Esophagus squamous epithelium (tissue), 5 donors: ENCODE results near the gene DNTT. TPM values are rescaled to one million over a fixed set of nuclear protein-coding genes. Genes with fewer than 3 reads are reported as not detected.

ENCODE experiments used
- DNase-seq: peaks from one replicate; lab custom pipeline; 2025; lab: John Stamatoyannopoulos, UW
- H3K27ac ChIP-seq, 4 donors: fragments of 200-600 bp; sonication (generic); one replicate each; pipeline ENCODE4 v1.5.1; 2016 to 2019; ENCODE audit warnings: mild to moderate bottlenecking in 1 of 4
- H3K27me3 ChIP-seq, 4 donors: fragments of 200-600 bp; sonication (generic); 1 replicate in 3 of 4; 2 replicates in 1 of 4; pipeline versions ENCODE4 v1.5.1 to v1.6.0; 2017 to 2021; ENCODE audit warnings: antibody characterized with exemption in 1 of 4
- H3K36me3 ChIP-seq, 3 donors: fragments of 200-600 bp; sonication (generic); one replicate each; pipeline ENCODE4 v1.5.1; 2016 to 2019
- H3K4me1 ChIP-seq, 3 donors: fragments of 200-600 bp; sonication (generic); one replicate each; pipeline ENCODE4 v1.5.1; 2017 to 2019
- H3K4me3 ChIP-seq, 4 donors: fragments of 200-600 bp; sonication (generic); 1 replicate in 3 of 4; 2 replicates in 1 of 4; pipeline ENCODE4 v1.5.1; 2016 to 2019; ENCODE audit warnings: mild to moderate bottlenecking in 2 of 4, moderate library complexity in 1 of 4
- H3K9me3 ChIP-seq, 3 donors: fragments of 200-600 bp; sonication (generic); one replicate each; pipeline ENCODE4 v1.5.1; 2016 to 2019
- POLR2A ChIP-seq, 4 donors: fragments of 450-650 bp; IDR thresholded peaks; one replicate each; pipeline ENCODE4 v1.6.1; 2017; ENCODE audit warnings: antibody characterized with exemption in 4 of 4, mild to moderate bottlenecking in 4 of 4, moderate library complexity in 3 of 4
- WGBS, 2 donors: methylation state at CpG; one replicate each; pipeline ENCODE4 v1.1.5; 2018; 5-methylcytosine and 5-hydroxymethylcytosine counted together
- intact Hi-C: fragments of 100-400 bp; cut with DNase I; formaldehyde crosslinking; loops from one replicate; pipeline ENCODE4 v1.15.0; 2022
- total RNA-seq, 4 donors: library from RNA; depleted of rRNA; stranded (reverse); fragments of >200 nt; gene quantifications; one replicate each; pipeline ENCODE4 v1.1.0, GENCODE V29; 2016
- TF ChIP-seq, protein P1 (sequence below), 6 experiments: fragments of 450-650 bp in 4 of 6; fragments of 200-600 bp in 2 of 6; sonication (generic) in 2 of 6; IDR thresholded peaks; one replicate each; pipeline ENCODE4 v1.5.1; 2016 to 2019; ENCODE audit warnings: antibody characterized with exemption in 6 of 6, mild to moderate bottlenecking in 4 of 6, moderate library complexity in 4 of 6
- donor health status: DM: yes; HTN: yes; CAD: no.

Gene DNTT
- total RNA-seq, 4 donors from 2014 or later = not detected

DNA sequence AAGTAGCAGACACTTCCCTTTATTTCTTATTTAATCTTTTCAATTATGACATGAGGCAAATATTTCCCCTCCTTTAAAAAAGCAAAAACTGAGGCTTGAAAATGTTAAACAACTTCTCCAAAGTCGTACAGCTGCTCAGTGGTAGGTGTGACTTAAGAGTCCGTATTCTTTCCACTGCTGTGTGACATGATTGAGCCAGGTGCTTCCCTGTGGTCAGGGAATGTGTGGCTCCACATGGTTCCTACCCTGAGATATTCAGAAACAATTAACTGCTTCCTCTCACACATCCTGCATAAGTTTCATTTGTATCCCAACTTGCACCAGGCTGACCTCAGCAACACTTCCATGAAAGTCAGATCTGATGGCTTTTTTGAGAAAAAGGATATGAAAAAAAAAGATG is 41.0 kb downstream of the DNTT start:
- no peak overlapping the region for H3K27ac ChIP-seq
- H3K9me3 ChIP-seq = peaks cover 0 to 6% (median 6%) of the 10 kb centered on the region in 3 donors
- intact Hi-C loops = no loop called here
- DNase-seq = no peak
- TF ChIP-seq, protein P1, sequence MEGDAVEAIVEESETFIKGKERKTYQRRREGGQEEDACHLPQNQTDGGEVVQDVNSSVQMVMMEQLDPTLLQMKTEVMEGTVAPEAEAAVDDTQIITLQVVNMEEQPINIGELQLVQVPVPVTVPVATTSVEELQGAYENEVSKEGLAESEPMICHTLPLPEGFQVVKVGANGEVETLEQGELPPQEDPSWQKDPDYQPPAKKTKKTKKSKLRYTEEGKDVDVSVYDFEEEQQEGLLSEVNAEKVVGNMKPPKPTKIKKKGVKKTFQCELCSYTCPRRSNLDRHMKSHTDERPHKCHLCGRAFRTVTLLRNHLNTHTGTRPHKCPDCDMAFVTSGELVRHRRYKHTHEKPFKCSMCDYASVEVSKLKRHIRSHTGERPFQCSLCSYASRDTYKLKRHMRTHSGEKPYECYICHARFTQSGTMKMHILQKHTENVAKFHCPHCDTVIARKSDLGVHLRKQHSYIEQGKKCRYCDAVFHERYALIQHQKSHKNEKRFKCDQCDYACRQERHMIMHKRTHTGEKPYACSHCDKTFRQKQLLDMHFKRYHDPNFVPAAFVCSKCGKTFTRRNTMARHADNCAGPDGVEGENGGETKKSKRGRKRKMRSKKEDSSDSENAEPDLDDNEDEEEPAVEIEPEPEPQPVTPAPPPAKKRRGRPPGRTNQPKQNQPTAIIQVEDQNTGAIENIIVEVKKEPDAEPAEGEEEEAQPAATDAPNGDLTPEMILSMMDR (IDR thresholded peaks at IDR 0.05) = no peak
- TF ChIP-seq POLR2A (IDR thresholded peaks at IDR 0.05) = no peak
- no peaks in the 10 kb centered on the region for H3K4me1 ChIP-seq
- WGBS, 2 donors = 32 to 44% methylated on average over 2 of the region's 2 CpGs
- H3K4me3 ChIP-seq = no peak overlapping the region
- H3K36me3 ChIP-seq = no peaks in the 10 kb centered on the region
- peaks cover 0 to 22% (median 0%) of the 10 kb centered on the region in 4 donors for H3K27me3 ChIP-seq

DNA sequence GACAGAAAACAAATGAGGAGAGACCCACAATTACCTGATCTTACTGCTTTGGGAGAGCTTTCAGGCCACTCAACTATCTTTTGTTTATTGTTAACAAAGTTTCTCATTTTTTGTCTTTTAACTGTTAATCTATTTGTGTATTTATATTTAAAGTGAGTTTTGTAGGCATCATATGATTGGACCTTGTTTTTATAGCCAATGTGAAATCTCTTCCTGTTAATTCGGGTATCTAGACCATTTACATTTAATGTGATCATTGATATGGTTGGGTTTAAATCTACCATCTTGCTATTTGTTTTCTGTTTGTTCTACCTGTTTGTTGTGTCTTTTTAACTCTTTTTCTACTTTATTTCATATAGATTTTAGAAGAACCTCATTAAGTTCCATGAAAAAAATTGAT is 42.1 kb downstream of the DNTT start:
- WGBS, 2 donors = 71 to 86% methylated on average over 1 of the region's 1 CpG
- DNase-seq = no peak
- Histone ChIP-seq H3K9me3 (peaks cover 0 to 6% (median 6%) of the 10 kb centered on the region in 3 donors), H3K36me3 (no peaks in the 10 kb centered on the region), H3K4me3 (no peak overlapping the region), H3K4me1 (no peaks in the 10 kb centered on the region), H3K27ac (no peak overlapping the region), H3K27me3 (peaks cover 0 to 22% (median 0%) of the 10 kb centered on the region in 4 donors)
- no peak for TF ChIP-seq POLR2A (IDR thresholded peaks at IDR 0.05)
- TF ChIP-seq, protein P1 (IDR thresholded peaks at IDR 0.05) = no peak
- intact Hi-C loops = no loop called here

DNA sequence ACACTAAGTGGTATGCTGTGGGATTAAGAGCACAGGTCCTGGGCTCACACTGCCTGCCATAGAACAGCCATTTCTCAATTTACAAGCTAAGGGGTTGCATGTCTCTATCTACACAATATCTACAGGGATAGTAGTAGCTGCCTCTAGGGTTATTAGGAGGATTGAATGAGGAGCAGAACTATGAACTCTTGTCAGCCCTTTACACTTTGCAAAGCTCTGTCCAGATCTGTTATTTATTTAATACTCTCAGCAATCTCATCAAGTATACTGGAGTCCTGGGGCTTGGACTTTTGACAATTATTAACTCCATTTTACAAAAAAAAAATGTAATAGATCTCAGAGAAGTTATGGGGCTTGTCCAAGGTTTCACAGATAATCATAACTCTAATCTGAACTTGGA is 47.8 kb downstream of the DNTT start:
- Histone ChIP-seq H3K27me3 (peaks cover 0 to 36% (median 0%) of the 10 kb centered on the region in 4 donors), H3K9me3 (no peaks in the 10 kb centered on the region), H3K27ac (no peak overlapping the region), H3K4me1 (no peaks in the 10 kb centered on the region), H3K36me3 (no peaks in the 10 kb centered on the region), H3K4me3 (no peak overlapping the region)
- intact Hi-C loops = no loop called here
- TF ChIP-seq, protein P1 (IDR thresholded peaks at IDR 0.05) = no peak
- no peak for TF ChIP-seq POLR2A (IDR thresholded peaks at IDR 0.05)
- DNase-seq = no peak

DNA sequence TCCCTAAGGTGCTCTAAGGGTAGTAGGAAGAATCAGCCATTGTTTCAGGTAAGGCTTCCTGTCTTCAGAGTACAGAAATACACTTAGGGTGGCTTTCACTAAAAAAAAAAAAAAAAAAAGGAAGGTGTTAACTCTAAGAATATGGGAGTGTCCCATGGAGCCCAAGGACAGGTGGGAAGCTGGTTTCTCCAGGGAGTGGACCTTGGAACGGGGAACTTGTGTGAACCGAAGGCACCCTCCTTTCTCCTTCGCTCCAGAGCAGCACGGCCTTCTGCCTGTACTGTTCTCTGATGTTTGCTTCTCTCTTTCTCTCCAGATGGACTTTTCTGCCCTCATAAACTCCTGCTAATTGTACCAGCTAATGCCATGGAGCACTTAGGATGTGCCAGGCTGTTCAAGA is 48.3 kb downstream of the DNTT start:
- Histone ChIP-seq H3K4me3 (no peak overlapping the region), H3K27me3 (peaks cover 0 to 39% (median 0%) of the 10 kb centered on the region in 4 donors), H3K36me3 (no peaks in the 10 kb centered on the region), H3K4me1 (no peaks in the 10 kb centered on the region), H3K9me3 (no peaks in the 10 kb centered on the region), H3K27ac (no peak overlapping the region)
- intact Hi-C loops = no loop called here
- 68% methylated on average over 4 of the region's 4 CpGs for WGBS, 2 donors
- DNase-seq = no peak
- TF ChIP-seq POLR2A (IDR thresholded peaks at IDR 0.05) = no peak
- TF ChIP-seq, protein P1 (IDR thresholded peaks at IDR 0.05) = no peak

DNA sequence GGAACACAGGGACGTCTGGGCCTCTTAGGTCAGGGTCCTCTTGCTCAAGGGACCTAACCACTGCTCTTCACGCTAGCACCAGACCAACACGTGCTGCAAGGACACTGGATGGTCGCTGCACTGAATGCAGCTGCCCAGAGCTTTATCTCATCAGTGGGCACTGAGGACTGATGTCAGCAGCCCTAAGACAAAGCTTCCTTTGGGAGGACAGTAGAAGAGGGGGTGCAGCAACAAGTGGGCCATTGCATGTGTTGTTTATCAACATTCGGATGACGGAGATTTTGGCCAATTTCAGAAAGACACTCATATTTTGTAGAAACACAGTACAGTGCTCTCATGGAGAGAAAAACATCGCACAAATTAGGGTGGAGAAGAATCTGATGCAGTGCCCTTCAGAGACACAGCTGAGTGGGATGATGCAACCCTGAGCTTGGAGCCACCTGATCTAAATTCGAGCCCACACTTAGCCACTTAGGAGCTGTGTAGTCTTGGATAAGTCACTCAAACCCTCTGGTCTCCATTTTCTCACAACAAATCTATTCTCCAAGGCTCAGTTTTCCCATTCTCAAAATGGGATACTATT is 52.9 kb downstream of the DNTT start:
- no peaks in the 10 kb centered on the region for H3K9me3 ChIP-seq
- intact Hi-C loops = no loop called here
- 67 to 72% methylated on average over 6 to 7 of the region's 8 CpGs for WGBS, 2 donors
- peaks cover 0 to 56% (median 0%) of the 10 kb centered on the region in 4 donors for H3K27me3 ChIP-seq
- H3K27ac ChIP-seq = no peak overlapping the region
- TF ChIP-seq POLR2A (IDR thresholded peaks at IDR 0.05) = no peak
- TF ChIP-seq, protein P1 (IDR thresholded peaks at IDR 0.05) = no peak
- H3K36me3 ChIP-seq = no peaks in the 10 kb centered on the region
- no peak for DNase-seq
- no peaks in the 10 kb centered on the region for H3K4me1 ChIP-seq
- no peak overlapping the region for H3K4me3 ChIP-seq
